NT2/D1 (cell line): ENCODE measurements around the gene SGO2.

Experiments used
- YY1 ChIP-seq: IDR thresholded peaks from 2 replicates; pipeline ENCODE4 v1.6.1; 2011; ENCODE audit not compliant: insufficient read length, insufficient read depth
- ZNF274 ChIP-seq: IDR thresholded peaks from 2 replicates; pipeline ENCODE4 v1.6.1; 2011; ENCODE audit warnings: mild to moderate bottlenecking, low read depth, low read length

GRCh38 chr2:200592406-200593075, 66.5 kb downstream of the SGO2 start:
- no peak for TF ChIP-seq ZNF274
- no peak for TF ChIP-seq YY1
